ENCODE measurements around the gene MTERF2. TPM values are rescaled to one million over a fixed set of nuclear protein-coding genes. Genes with fewer than 3 reads are reported as not detected.

The MTERF2 gene
- total and polyA plus RNA-seq, 10 donors = 6.8 to 21.2 (median 9.7) TPM

DNA sequence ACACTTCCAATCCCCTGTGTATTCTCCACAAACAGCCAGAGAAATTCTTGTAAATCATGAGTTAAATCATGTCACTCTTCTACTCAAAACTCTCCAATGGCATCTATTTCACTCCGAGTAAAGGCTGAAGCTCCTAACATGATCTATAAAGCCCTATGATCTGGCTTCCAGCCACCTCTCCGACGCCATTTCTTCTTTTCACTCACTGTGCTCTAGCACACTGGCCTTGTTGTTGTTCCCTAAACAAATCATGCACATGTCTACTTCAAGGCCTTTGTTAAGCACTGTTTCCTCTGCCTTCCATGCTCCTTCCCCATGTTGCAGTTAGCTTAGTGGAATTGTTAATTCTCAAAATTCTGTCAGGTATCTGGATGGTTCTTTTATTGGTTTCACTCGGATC lies 30.1 kb upstream of the MTERF2 start:
- TF ChIP-seq POLR2AphosphoS5 (IDR thresholded peaks at IDR 0.05) = no peak
- TF ChIP-seq POLR2A (IDR thresholded peaks at IDR 0.05) = no peak
- TF ChIP-seq, protein P1, sequence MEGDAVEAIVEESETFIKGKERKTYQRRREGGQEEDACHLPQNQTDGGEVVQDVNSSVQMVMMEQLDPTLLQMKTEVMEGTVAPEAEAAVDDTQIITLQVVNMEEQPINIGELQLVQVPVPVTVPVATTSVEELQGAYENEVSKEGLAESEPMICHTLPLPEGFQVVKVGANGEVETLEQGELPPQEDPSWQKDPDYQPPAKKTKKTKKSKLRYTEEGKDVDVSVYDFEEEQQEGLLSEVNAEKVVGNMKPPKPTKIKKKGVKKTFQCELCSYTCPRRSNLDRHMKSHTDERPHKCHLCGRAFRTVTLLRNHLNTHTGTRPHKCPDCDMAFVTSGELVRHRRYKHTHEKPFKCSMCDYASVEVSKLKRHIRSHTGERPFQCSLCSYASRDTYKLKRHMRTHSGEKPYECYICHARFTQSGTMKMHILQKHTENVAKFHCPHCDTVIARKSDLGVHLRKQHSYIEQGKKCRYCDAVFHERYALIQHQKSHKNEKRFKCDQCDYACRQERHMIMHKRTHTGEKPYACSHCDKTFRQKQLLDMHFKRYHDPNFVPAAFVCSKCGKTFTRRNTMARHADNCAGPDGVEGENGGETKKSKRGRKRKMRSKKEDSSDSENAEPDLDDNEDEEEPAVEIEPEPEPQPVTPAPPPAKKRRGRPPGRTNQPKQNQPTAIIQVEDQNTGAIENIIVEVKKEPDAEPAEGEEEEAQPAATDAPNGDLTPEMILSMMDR (IDR thresholded peaks at IDR 0.05 in 8 of 11, conservative IDR thresholded peaks at IDR 0.05 in 3 of 11) = no peak
- intact Hi-C loops (cut with DNase I; ENCODE audit: low total_unique reads) = no loop called here
- no peak for DNase-seq
- Histone ChIP-seq H3K4me1 (no peaks in the 10 kb centered on the region), H3K27ac (no peak overlapping the region), H3K4me3 (no peak overlapping the region), H3K36me3 (peaks cover 0 to 23% (median 3%) of the 10 kb centered on the region in 6 donors), H3K9me3 (peaks cover 0 to 12% (median 0%) of the 10 kb centered on the region in 8 donors), H3K27me3 (replicated peaks in 1 of 7) (no peaks in the 10 kb centered on the region)
- 68 to 86% (median 82%) methylated on average over 4 of the region's 4 CpGs for WGBS, 5 donors

DNA sequence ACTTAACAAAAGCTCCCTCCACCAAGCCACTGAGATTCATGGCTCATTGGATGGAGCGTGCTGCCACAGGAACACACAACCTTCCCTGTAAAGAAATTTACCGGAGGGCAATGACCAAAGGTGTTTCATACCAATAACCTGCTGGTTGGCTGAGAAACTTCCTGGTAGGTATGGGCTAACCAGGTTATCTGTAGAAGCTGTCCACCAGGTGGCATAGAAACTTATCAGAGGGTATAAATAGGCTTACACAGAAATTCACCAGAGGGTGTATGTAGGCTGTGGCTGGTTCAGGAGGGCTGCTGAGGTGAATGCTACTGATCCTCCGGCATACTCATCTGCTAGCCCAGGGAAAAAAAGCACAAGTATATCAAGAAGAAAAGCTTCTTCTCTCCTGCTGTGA lies 27.1 kb upstream of the MTERF2 start:
- no peaks in the 10 kb centered on the region for H3K27me3 ChIP-seq (replicated peaks in 1 of 7)
- TF ChIP-seq POLR2A (IDR thresholded peaks at IDR 0.05) (no peak), POLR2AphosphoS5 (IDR thresholded peaks at IDR 0.05) (no peak)
- TF ChIP-seq, protein P1 (IDR thresholded peaks at IDR 0.05 in 8 of 11, conservative IDR thresholded peaks at IDR 0.05 in 3 of 11) = no peak
- H3K36me3 ChIP-seq = peaks cover 0 to 8% (median 0%) of the 10 kb centered on the region in 6 donors
- 64 to 87% (median 83%) methylated on average over 3 of the region's 3 CpGs for WGBS, 5 donors
- peaks cover 0 to 5% (median 0%) of the 10 kb centered on the region in 8 donors for H3K9me3 ChIP-seq
- intact Hi-C loops (cut with DNase I; ENCODE audit: low total_unique reads) = no loop called here
- H3K4me3 ChIP-seq = no peak overlapping the region
- no peak for DNase-seq
- H3K4me1 ChIP-seq = no peaks in the 10 kb centered on the region
- H3K27ac ChIP-seq = no peak overlapping the region

- Histone ChIP-seq H3K36me3 (peaks cover 0 to 8% (median 0%) of the 10 kb centered on the region in 6 donors), H3K27ac (no peak overlapping the region), H3K4me1 (no peaks in the 10 kb centered on the region), H3K9me3 (peaks cover 0 to 5% (median 0%) of the 10 kb centered on the region in 8 donors), H3K27me3 (replicated peaks in 1 of 7) (no peaks in the 10 kb centered on the region), H3K4me3 (no peak overlapping the region)
- DNase-seq = no peak
- intact Hi-C loops (cut with DNase I; ENCODE audit: low total_unique reads) = no loop called here
- WGBS, 5 donors = 93 to 100% (median 97%) methylated on average over 1 of the region's 1 CpG
- TF ChIP-seq POLR2AphosphoS5 (IDR thresholded peaks at IDR 0.05) = no peak
- TF ChIP-seq, protein P1 (IDR thresholded peaks at IDR 0.05 in 8 of 11, conservative IDR thresholded peaks at IDR 0.05 in 3 of 11) = no peak
- TF ChIP-seq POLR2A (IDR thresholded peaks at IDR 0.05) = no peak
Measured at GRCh38 chr12:107012736-107013425, 25.9 kb upstream of the MTERF2 start.

GRCh38 chr12:107011519-107011918 lies 24.6 kb upstream of the MTERF2 start:
- WGBS, 5 donors = 90 to 96% (median 93%) methylated on average over 2 of the region's 2 CpGs
- no peak for DNase-seq
- H3K9me3 ChIP-seq = peaks cover 0 to 5% (median 0%) of the 10 kb centered on the region in 8 donors
- no peaks in the 10 kb centered on the region for H3K4me1 ChIP-seq
- H3K27me3 ChIP-seq (replicated peaks in 1 of 7) = no peaks in the 10 kb centered on the region
- H3K27ac ChIP-seq = no peak overlapping the region
- no peaks in the 10 kb centered on the region for H3K36me3 ChIP-seq
- H3K4me3 ChIP-seq = no peak overlapping the region
- intact Hi-C loops (cut with DNase I; ENCODE audit: low total_unique reads) = no loop called here
- TF ChIP-seq, protein P1 (IDR thresholded peaks at IDR 0.05 in 8 of 11, conservative IDR thresholded peaks at IDR 0.05 in 3 of 11) = no peak
- TF ChIP-seq POLR2A (IDR thresholded peaks at IDR 0.05) = no peak
- no peak for TF ChIP-seq POLR2AphosphoS5 (IDR thresholded peaks at IDR 0.05)

Measured in spleen (tissue), 11 donors.